ENCODE data around the gene ASPN.

DNA sequence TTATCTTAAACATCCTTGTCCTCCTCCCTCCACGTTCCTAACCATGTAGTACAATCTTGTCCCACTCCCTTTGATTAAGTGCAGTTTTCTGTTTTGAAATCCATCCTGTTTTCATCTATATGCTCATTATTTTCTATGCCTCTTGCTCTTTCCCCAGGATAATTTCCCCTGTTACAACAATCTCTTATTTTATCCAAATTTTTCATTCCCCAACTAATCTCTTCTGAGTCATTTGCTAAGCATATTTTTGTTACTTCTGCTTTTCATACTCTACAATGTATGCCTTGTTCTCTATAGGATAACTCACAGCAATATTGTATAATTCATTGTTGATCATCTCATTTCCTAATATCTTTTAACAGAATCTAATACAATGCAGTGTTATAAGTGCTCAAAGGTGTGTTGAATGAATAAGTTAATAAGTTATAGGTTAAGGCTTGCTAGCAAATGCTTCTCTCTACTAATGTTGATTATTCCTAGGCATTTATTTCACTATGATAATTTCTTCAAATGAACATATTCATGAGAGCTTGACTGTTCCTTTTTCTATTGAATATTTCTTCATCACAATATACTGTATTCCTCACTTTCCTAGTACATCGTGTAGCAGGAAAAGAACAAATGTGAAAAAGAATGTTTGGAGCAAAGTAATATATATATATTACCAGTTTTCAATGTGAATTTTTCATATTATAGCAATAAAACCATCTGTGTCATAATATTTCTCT is 59.5 kb downstream of the ASPN start:
- TF ChIP-seq GATA3 (IDR thresholded peaks at IDR 0.05; ENCODE audit: low read depth, low read length): no peak
- TF ChIP-seq GATA2 (IDR thresholded peaks at IDR 0.05; ENCODE audit: low read depth, low read length): no peak

All from SH-SY5Y (cell line).